B cell (primary cell): ENCODE data around the gene D2HGDH. TPM values are rescaled to one million over a fixed set of nuclear protein-coding genes. Genes with fewer than 3 reads are reported as not detected.

ENCODE experiments used
- ATAC-seq: fragments of 200-7000 bp; cut with Tn5 transposase; one replicate; pipeline ENCODE4 v1.10.0; 2021; ENCODE audit warnings: low read depth, mild to moderate bottlenecking, moderate number of reproducible peaks, moderate library complexity
- CTCF ChIA-PET: fragments of 350-600 bp; sonication (Branson Sonifier 250); formaldehyde crosslinking; loops from one replicate; lab custom pipeline; 2021; ENCODE audit warnings: antibody characterized with exemption, inconsistent platforms; lab: Charles Lee
- POLR2A ChIA-PET: fragments of 350-600 bp; sonication (Branson Sonifier 250); formaldehyde crosslinking; loops from one replicate; lab custom pipeline; 2021; ENCODE audit warnings: antibody characterized with exemption; lab: Charles Lee
- DNase-seq: peaks from one replicate; pipeline ENCODE4 v3.0.0; 2013
- H2AFZ ChIP-seq: 2 replicates; pipeline ENCODE4 v1.6.1; 2012; ENCODE audit warnings: mild to moderate bottlenecking, low read depth, low read length; ENCODE audit not compliant: insufficient read depth, poor library complexity, severe bottlenecking
- H3K27ac ChIP-seq, 2 donors: 1 replicate in 1 of 2; 2 replicates in 1 of 2; pipeline ENCODE4 v1.5.1; 2012 to 2013; ENCODE audit warnings: low read length in 2 of 2, mild to moderate bottlenecking in 2 of 2, moderate library complexity in 1 of 2
- H3K27me3 ChIP-seq, 4 experiments: fragments of 200-600 bp in 1 of 4; sonication (generic) in 1 of 4; replicated peaks in 1 of 4; 1 replicate in 2 of 4; 2 replicates in 2 of 4; pipeline versions ENCODE4 v1.6.1 to v1.7.0; 2013 to 2016; ENCODE audit warnings: low read length in 3 of 4, mild to moderate bottlenecking in 2 of 4, mixed read lengths in 1 of 4, moderate library complexity in 1 of 4; ENCODE audit not compliant: insufficient read depth in 4 of 4, control insufficient read depth in 3 of 4; ENCODE audit errors: control extremely low read depth in 1 of 4
- H3K36me3 ChIP-seq, 2 experiments: replicated peaks in 1 of 2; 1 replicate in 1 of 2; 2 replicates in 1 of 2; pipeline versions ENCODE4 v1.6.1 to v1.7.1; 2013; ENCODE audit warnings: low read length in 1 of 2; ENCODE audit not compliant: insufficient read depth in 2 of 2, control insufficient read depth in 1 of 2; ENCODE audit errors: control extremely low read depth in 1 of 2, extremely low read depth in 1 of 2
- H3K4me1 ChIP-seq, 2 donors: fragments of 200-600 bp in 1 of 2; sonication (generic) in 1 of 2; 1 replicate in 1 of 2; 2 replicates in 1 of 2; pipeline versions ENCODE4 v1.5.1 to v1.6.1; 2013 to 2017; ENCODE audit warnings: low read length in 2 of 2; ENCODE audit not compliant: control insufficient read depth in 2 of 2, insufficient read depth in 2 of 2
- H3K4me2 ChIP-seq: replicated peaks from 2 replicates; pipeline ENCODE3; 2012; ENCODE audit warnings: mild to moderate bottlenecking, low read depth, low read length; ENCODE audit not compliant: poor library complexity, severe bottlenecking
- H3K4me3 ChIP-seq, 5 experiments: fragments of 200-600 bp in 1 of 5; sonication (generic) in 1 of 5; 1 replicate in 3 of 5; 2 replicates in 2 of 5; pipeline versions ENCODE4 v1.5.1 to v1.7.0; 2011 to 2016; ENCODE audit warnings: low read length in 4 of 5, mild to moderate bottlenecking in 4 of 5, low read depth in 2 of 5, control low read depth in 1 of 5, moderate library complexity in 1 of 5; ENCODE audit not compliant: insufficient read depth in 1 of 5; ENCODE audit errors: control extremely low read depth in 1 of 5, extremely low read depth in 1 of 5
- H3K79me2 ChIP-seq: fragments of 200-600 bp; sonication (generic); one replicate; pipeline ENCODE4 v1.6.0; 2016; ENCODE audit warnings: low read length; ENCODE audit not compliant: control insufficient read depth, insufficient read depth
- H3K9ac ChIP-seq: fragments of 200-600 bp; sonication (generic); 2 replicates; pipeline ENCODE4 v1.6.1; 2017; ENCODE audit warnings: mild to moderate bottlenecking, low read length, moderate library complexity
- H3K9me3 ChIP-seq, 3 donors: one replicate each; pipeline versions ENCODE4 v1.6.1 to v1.7.1; 2013; ENCODE audit warnings: low read length in 2 of 3; ENCODE audit not compliant: control insufficient read depth in 2 of 3, insufficient read depth in 1 of 3; ENCODE audit errors: control extremely low read depth in 1 of 3
- H4K20me1 ChIP-seq: 2 replicates; pipeline ENCODE4 v1.6.0; 2012; ENCODE audit warnings: mild to moderate bottlenecking, low read length; ENCODE audit not compliant: insufficient read depth, control insufficient read depth, poor library complexity, severe bottlenecking
- H3K27ac Mint-ChIP-seq: one replicate; pipeline ENCODE4 v1.8.0; 2021; ENCODE audit warnings: mixed read lengths
- H3K27me3 Mint-ChIP-seq: one replicate; pipeline ENCODE4 v1.8.0; 2021; ENCODE audit warnings: mixed read lengths
- H3K4me1 Mint-ChIP-seq: one replicate; pipeline ENCODE4 v1.8.0; 2021; ENCODE audit warnings: mixed read lengths
- H3K4me3 Mint-ChIP-seq: one replicate; pipeline ENCODE4 v1.8.0; 2021; ENCODE audit warnings: mixed read lengths
- H3K9me3 Mint-ChIP-seq: one replicate; pipeline ENCODE4 v1.8.0; 2022; ENCODE audit warnings: mixed read lengths; ENCODE audit not compliant: insufficient read depth
- CTCF ChIP-seq: fragments of 200-600 bp; IDR thresholded peaks from one replicate; pipeline ENCODE4 v1.8.0; 2022; ENCODE audit warnings: antibody characterized with exemption, mild to moderate bottlenecking
- EZH2 ChIP-seq: IDR thresholded peaks from 2 replicates; pipeline ENCODE4 v1.6.1; 2012; ENCODE audit warnings: borderline replicate concordance, low read depth, mild to moderate bottlenecking, moderate library complexity, low read length; ENCODE audit not compliant: insufficient read depth, poor library complexity, severe bottlenecking
- WGBS: methylation state at CpG from one replicate; pipeline ENCODE4 v1.1.5; 2013; ENCODE audit warnings: missing lambda C conversion rate; ENCODE audit not compliant: insufficient coverage; 5-methylcytosine and 5-hydroxymethylcytosine counted together
- intact Hi-C: fragments of 100-400 bp; cut with micrococcal nuclease; formaldehyde crosslinking; loops from one replicate; pipeline ENCODE4 v1.10.0; 2022
- polyA plus RNA-seq: library from polyadenylated mRNA; depleted of rRNA; stranded (reverse); fragments of >200 nt; gene quantifications from 2 replicates; pipeline ENCODE4 v1.2.3, GENCODE V29; 2012
- total RNA-seq, 2 donors: library from RNA; stranded (reverse); fragments of 120-200 nt in 1 of 2; gene quantifications; 1 replicate in 1 of 2; 2 replicates in 1 of 2; pipeline versions ENCODE4 v1.2.3 to v1.2.4, GENCODE V29; 2013 to 2022

D2HGDH gene
- total and polyA plus RNA-seq, 2 donors (not counting 1 experiment from before 2014, with no cell fraction given): 44.0 to 67.7 TPM

- H2AFZ ChIP-seq: no peak overlapping the region
- no peaks in the 10 kb centered on the region for H3K27me3 ChIP-seq
- H3K36me3 ChIP-seq: peaks cover 0 to 22% of the 10 kb centered on the region in 2 experiments
- Mint-ChIP-seq H3K4me3 (no peak overlapping the region), H3K27me3 (no peaks in the 10 kb centered on the region), H3K9me3 (no peaks in the 10 kb centered on the region), H3K27ac (no peak overlapping the region), H3K4me1 (no peaks in the 10 kb centered on the region)
- no peak for DNase-seq
- ChIA-PET CTCF (no interaction called here), POLR2A (no interaction called here)
- H3K9ac ChIP-seq: no peak overlapping the region
- ATAC-seq: no peak
- no peaks in the 10 kb centered on the region for H3K9me3 ChIP-seq
- intact Hi-C loops: no loop called here
- H3K4me2 ChIP-seq: no peak overlapping the region
- 92% methylated on average over 32 of the region's 32 CpGs for WGBS
- H3K27ac ChIP-seq: no peak overlapping the region
- TF ChIP-seq EZH2 (no peak), CTCF (no peak)
- no peaks in the 10 kb centered on the region for H3K4me1 ChIP-seq
- H3K4me3 ChIP-seq: no peak overlapping the region
- peaks cover under 1% of the 10 kb centered on the region for H3K79me2 ChIP-seq
- H4K20me1 ChIP-seq: no peaks in the 10 kb centered on the region
Observed at GRCh38 chr2:241748468-241749256, 14.2 kb downstream of the D2HGDH start.

GRCh38 chr2:241750076-241750840 lies 15.8 kb downstream of the D2HGDH start:
- Histone ChIP-seq H3K27me3 (no peaks in the 10 kb centered on the region), H3K9ac (no peak overlapping the region), H3K27ac (no peak overlapping the region), H3K79me2 (peaks cover 3% of the 10 kb centered on the region), H3K4me2 (no peak overlapping the region), H3K36me3 (peaks cover 0 to 11% of the 10 kb centered on the region in 2 experiments), H4K20me1 (no peaks in the 10 kb centered on the region), H3K9me3 (no peaks in the 10 kb centered on the region), H3K4me1 (no peaks in the 10 kb centered on the region), H3K4me3 (no peak overlapping the region), H2AFZ (no peak overlapping the region)
- DNase-seq (no peak), ATAC-seq (no peak)
- H3K27me3 Mint-ChIP-seq: no peaks in the 10 kb centered on the region
- H3K27ac Mint-ChIP-seq: no peak overlapping the region
- intact Hi-C loops: no loop called here
- ChIA-PET POLR2A (no interaction called here), CTCF (no interaction called here)
- TF ChIP-seq EZH2: no peak
- TF ChIP-seq CTCF: no peak
- H3K4me1 Mint-ChIP-seq: no peaks in the 10 kb centered on the region
- H3K4me3 Mint-ChIP-seq: no peak overlapping the region
- WGBS: 82% methylated on average over 8 of the region's 22 CpGs
- H3K9me3 Mint-ChIP-seq: no peaks in the 10 kb centered on the region
